GM21390 (cell line): ENCODE data around the gene LRRC4C.

Experiments used
- ATAC-seq: cut with Tn5 transposase; IDR thresholded peaks from one replicate; pipeline ENCODE4 v1.9.1; 2021; ENCODE audit not compliant: unreplicated experiment

LRRC4C gene

DNA sequence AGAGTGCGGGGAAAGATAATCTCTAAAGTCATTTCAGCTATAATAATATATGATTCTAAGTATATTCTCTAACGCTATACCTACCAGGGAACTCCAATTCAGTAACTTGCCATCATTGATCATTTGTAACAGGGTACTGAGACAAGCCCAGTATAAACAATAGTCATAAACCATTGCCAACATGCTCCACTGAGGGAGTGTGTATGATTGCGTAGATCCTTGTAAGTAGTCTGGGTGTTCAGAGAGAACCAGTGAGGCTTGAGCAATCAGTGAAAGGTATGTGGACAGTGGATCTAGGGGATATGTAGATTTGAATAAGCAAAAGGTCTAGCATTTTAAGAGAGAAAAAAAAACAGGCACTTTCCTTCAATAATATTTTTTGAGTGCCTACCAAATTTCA is 1326.0 kb downstream of the LRRC4C start:
- no peak for ATAC-seq

DNA sequence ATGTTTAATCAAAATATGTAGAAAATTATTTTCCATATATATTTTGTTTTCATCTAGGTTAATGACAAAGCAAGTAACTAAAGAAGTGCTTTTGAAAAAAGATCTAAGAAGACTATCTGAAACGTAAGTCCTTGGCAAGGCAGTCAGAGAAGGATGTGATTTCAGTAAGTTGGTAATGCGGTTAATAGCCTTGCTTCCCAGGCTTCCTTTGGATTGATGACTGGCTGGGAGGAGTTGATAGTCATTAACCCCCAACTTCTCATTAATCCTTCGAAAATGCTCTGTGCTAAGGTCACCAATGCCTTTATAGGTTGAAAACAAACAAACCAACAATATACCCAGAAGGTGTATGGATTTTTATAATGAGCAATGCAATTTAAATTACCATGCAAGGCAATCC is 1326.5 kb downstream of the LRRC4C start:
- ATAC-seq: no peak

- no peak for ATAC-seq
These were observed 1329.0 kb downstream of the LRRC4C start for GRCh38 chr11:40130427-40130826.

GRCh38 chr11:40129266-40129665 is 1330.2 kb downstream of the LRRC4C start:
- ATAC-seq: no peak

GRCh38 chr11:40125054-40125453 is 1334.4 kb downstream of the LRRC4C start:
- no peak for ATAC-seq

DNA sequence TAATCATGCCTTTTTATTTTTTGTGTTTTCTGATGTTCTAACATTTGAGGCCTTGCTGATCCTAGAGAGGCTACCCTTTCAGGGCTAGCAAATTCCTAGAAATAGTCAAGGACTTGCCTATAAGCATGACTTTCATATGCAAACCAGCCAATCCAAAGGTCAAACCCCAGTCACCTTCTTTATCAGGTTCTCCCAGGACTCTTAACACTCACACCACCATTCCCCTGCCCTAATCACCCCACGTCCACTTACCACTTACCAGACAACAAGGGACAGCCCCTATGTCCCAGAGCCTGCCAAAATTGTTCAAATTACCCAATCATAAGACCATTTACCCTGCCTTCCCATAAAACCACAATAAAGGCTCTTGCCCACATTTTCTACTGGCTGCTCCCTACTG is 1339.8 kb downstream of the LRRC4C start:
- no peak for ATAC-seq

DNA sequence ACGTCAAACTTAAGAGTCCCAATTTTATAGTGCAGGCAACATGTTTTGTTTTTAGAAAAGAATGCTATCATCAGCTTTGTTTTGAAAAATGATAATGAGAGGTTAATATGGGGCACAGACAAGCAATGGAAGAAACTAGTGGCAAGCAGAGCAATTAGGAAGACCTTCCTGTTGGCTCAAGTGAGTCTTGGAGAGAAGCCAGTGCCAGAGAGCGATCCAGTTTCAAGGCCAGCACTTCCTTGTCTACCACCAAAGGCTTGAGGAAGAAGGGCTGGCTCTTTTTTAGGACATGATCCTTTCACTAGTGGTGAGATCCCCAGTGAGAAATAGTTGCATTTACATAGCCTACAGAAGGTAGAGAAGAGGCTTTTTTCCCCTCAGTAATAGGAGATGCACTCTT is 1340.7 kb downstream of the LRRC4C start:
- no peak for ATAC-seq

DNA sequence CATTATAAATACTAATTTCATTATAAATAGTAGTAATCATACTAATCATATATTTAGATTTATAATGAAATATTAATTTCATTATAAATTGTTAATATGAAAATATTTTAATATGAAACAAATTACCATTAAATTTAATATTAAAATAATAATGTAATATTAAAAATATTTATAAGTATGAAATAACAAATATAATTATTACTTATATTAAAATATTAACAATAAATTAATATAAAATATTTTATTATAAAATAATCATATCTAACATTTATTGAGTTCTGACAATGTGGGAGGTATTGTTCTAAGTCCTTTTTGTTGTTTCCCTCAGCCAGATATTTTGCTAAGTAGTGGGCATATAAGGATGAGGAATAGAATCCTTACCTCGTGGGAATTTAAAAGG is 1341.4 kb downstream of the LRRC4C start:
- ATAC-seq: no peak

DNA sequence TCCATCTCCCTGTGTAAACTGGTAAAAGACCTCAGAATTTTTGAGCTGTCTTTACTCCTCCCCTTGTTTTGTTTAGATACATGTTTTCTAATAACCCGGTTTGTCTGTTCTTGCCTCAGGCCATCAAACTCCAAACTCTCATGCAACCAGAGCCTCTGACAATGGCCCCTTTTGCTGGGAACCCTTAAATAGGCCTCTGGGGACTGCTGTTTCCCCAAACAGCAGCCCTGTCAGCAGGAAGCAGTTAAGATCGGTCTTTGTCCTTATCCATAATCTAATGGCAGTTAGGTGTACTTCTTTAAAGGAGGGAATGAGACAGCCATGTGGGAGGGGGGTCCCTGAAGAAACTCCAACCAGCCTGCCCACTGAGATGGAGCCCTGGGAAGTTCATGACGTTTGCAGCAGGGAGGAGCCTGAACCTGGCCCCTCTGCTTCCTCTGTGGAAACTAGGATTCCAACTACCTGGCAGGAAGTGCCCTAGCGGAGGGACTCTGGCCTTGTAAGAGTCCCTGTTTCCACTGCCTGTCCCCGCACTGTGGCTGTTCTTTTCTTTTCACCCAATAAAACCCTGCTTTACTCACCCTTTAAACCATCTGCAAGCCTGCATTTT is 1354.4 kb downstream of the LRRC4C start:
- ATAC-seq: no peak

- ATAC-seq: no peak
These were observed 1358.7 kb downstream of the LRRC4C start for GRCh38 chr11:40100781-40101180.

GRCh38 chr11:40100162-40100553 is 1359.3 kb downstream of the LRRC4C start:
- ATAC-seq: no peak

DNA sequence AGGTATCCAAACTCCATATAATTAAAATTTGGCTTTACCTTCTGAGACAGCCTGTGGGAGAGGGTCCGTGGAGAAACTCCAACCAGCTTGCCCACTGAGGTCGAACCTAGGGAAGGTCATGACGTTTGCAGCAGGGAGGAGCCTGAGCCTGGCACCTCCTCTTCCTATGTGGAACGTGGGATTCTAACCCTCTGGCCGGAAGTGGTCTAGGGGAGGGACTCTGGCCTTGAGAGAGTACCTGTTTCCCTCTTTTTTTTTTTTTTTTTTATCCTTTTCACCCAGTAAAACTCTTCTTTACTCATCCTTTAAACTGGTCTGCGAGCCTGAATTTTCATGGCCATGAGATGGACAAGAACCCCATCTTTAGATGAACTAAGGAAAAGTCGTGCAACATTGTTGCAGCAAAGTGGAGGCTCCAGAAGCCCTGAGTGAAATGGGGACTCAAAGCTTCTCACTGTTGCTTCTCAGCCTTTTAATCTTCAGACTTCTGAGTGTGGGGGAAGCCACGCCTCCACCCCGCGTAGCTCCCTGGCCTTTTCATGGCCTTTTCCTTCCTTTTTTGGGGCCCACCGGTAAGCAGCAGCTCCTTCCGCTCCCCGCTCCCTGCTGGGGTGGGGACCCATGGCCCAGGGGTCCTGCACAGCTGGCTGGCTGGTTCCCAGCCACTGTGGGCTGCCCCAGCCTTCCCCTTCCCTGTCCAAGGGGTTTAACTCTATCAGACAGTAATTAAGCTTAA is 1359.9 kb downstream of the LRRC4C start:
- no peak for ATAC-seq

DNA sequence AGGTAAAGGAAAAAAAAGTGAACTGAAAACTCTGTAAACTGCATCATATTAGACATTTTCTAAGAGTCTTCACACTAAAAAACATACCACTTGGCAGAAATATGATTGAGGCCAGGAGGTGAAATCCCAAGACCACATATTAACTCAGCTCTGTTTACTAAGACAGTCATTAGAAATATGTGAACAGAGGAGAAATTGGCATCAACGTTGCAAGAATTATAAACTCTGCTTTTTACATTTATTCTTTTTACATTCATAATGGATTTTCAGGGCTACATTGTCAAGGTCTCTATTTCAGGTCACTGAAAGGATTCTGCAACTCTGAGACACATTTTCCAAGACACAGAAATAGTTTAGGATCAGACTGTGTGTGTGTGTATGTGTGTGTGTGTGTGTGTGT is 1364.0 kb downstream of the LRRC4C start:
- ATAC-seq: no peak

DNA sequence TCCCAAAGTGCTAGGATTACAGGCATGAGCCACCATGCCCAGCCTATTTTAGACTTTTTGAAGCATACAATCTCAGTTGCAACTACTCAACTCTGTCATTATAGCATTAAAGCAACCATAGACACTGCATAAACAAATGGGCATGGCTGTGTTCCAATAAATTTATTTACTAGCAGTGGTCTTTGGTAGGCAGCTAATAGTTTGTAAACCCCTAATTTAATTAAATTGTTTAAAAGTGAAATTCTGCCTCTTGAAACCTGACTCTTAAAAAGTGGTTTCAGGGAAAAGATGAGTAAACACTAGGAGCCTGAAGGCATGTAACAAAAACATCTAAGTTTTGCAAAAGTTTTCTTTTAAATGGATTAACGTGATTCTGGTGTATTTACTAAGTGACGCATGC is 1364.5 kb downstream of the LRRC4C start:
- ATAC-seq: no peak

- ATAC-seq: no peak
These were observed 1379.0 kb downstream of the LRRC4C start for GRCh38 chr11:40080434-40080833.
